GM21723 (cell line): ENCODE measurements around the gene RNF10.
"Not testable (repeated sequence)": the region's sequence is repeated elsewhere in the genome, so short reads cannot be mapped to it uniquely, and the experiment has no call there.

ENCODE experiments used
- ATAC-seq: cut with Tn5 transposase; IDR thresholded peaks from one replicate; pipeline ENCODE4 v1.9.1; 2021; ENCODE audit warnings: mild to moderate bottlenecking, moderate library complexity; ENCODE audit not compliant: unreplicated experiment

Gene RNF10

DNA sequence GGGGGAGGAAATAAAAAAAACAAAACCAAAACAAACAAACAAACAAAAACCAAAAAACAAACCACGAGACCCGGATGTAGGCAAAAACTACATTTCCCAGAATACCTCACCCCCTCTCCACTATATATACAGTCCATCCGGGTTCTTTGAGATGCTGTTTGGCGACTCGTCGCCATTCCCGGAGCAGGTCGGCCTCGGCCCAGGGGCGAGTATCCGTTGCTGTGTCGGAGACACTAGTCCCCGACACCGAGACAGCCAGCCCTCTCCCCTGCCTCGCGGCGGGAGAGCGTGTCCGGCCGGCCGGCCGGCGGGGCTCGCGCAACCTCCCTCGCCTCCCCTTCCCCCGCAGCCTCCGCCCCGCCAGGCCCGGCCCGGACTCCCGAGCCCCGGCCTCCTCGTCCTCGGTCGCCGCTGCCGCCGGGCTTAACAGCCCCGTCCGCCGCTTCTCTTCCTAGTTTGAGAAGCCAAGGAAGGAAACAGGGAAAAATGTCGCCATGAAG, at the start of gene RNF10:
RNF10 (plus strand) TSS at position 154 of the 500 bp plus-strand sequence. CDS start 456 bp downstream, outside the sequence.
- ATAC-seq, result peak; percentile 61

DNA sequence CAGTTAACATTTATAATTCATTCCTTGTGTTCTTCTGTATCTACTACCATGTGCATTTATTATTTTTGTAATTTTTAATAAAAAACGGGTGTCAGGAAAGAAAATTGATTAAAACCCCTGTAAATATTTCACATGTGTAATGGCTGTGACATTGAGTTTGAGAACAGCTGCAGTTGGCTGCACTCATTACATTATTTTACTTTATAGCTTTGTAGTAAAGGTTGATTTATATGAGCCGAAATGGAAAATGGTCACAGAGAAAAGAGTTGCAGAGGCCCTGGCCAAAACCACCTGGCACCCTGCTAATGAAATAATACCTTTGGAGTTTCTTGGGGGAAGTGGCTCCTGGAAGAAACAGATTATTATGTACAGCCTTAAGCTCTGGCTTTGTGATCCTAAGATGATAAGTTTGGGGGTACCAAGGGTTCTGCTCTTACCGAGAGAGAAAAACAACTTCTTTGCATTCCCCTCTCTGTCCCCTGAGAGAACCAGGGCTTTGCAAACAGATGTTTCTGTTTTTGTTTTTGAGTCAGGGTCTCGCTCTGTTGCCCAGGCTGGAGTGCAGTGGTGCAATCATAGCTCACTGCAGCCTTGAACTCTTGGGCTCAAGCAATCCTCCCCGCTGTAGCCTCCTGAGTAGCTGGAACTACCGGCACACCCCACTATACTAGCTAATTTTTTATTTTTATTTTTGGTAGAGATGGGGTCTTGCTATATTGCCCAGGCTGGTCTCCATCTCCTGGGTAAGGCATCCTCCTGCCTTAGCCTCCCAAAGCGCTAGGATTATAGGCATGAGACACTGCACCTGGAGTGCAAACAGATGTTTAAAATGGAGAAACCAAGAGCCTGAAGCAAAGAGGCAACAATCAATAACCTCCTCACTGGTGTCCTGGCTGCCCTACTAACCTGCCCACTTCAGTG, 47.9 kb upstream of the RNF10 start:
- ATAC-seq, result no peak

- ATAC-seq, result not testable (repeated sequence)
Measured at GRCh38 chr12:120487552-120487951, 46.6 kb upstream of the RNF10 start.

- no peak for ATAC-seq
Measured at GRCh38 chr12:120488057-120488640, 46.0 kb upstream of the RNF10 start.

- no peak for ATAC-seq
Measured at GRCh38 chr12:120489018-120489417, 45.1 kb upstream of the RNF10 start.

GRCh38 chr12:120490325-120490724, 43.8 kb upstream of the RNF10 start:
- ATAC-seq, result no peak

DNA sequence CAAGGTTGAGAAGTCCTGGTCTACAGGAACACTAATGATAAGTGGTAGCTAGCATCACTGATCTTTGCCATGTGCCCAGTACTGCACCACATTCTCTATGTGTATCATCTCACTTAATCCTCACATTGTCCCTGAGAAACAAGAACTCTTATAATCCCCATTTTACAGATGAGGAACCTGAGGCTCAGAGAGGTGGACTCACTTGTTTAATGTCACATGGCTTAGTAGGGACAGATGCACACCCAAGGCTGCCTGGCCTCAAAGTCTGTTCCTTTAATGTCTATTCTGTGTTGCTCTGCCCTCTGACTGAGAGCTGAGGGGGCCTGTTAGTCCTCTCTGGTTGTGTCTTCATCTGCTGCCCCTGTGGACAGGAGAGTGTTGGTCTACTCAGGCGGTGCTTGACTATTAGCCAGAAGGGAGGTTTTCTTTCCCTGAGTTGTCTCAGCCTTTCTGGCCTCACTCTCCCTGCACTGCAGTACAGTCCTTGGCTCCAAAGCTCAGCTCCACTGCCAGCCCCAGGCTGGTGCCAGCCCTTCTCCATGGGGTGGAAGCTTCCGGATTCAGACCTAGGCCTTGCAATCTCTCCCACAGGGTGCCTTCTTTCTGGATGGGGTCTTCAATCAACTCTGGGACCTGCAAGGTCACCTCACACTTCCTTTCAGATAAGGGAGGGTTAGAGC, 43.2 kb upstream of the RNF10 start:
- ATAC-seq, result no peak

GRCh38 chr12:120495186-120495730, 38.9 kb upstream of the RNF10 start:
- ATAC-seq, result peak; percentile 8

- ATAC-seq, result peak; percentile 93
Measured at GRCh38 chr12:120495731-120496412, 38.3 kb upstream of the RNF10 start, which contains the start of gene DYNLL1. Gene DYNLL1, plus strand, starts transcription at chr12:120496113. Its CDS starts 309 bp downstream, at chr12:120496422.

GRCh38 chr12:120496413-120497340, 37.5 kb upstream of the RNF10 start:
- peak; percentile 27 for ATAC-seq

- ATAC-seq, result no peak
Measured at GRCh38 chr12:120497524-120498150, 36.5 kb upstream of the RNF10 start.

DNA sequence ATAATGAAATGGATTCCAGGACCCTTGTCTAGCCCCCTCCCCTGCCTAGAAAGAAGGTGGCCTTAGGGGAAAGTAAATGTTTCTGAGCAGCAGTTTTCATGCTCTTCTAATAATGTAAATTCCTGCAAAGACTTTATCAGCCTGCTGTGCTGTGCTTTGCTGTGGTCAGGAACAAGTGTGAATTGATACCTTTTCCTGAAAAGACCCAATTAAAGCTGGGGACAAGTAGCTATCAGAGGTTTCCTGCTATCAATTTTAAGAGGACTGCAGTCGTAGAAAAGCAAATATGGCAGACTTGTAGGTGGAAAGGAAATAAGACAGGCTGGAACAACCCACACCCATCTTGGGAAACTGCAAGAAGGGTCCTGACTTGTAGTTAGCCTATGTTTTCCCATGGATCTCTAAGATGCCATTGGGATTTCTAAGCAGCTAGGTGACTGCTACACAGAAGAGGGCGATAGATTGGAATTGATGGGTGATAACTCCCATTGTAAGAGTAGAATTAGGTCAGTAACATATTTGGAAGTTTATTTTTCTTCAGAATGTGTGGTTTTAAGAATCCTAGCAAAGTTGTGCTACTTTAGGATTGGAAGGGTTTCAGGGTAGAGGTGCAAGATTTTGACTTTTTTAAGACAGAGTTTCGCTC, 35.2 kb upstream of the RNF10 start:
- no peak for ATAC-seq

DNA sequence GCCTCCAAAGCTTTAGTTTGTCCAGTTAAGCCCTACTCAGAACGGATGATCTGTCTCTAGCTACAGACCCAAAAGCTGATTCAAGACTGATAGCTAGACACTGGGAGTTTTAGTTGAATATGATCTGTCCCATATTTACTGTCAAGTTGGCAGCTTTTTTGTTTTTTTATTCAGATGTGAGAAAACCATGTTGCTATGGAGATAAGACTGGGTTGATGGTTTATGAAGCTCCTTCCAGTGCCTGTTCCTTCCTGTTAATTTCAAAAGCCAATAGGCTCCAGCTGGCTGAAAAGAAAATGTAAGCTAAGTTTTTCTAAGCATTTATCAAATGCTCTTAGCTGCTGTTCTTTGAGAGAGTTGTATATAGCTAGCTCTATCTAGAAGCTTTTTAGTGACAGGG, 33.6 kb upstream of the RNF10 start:
- ATAC-seq, result no peak

DNA sequence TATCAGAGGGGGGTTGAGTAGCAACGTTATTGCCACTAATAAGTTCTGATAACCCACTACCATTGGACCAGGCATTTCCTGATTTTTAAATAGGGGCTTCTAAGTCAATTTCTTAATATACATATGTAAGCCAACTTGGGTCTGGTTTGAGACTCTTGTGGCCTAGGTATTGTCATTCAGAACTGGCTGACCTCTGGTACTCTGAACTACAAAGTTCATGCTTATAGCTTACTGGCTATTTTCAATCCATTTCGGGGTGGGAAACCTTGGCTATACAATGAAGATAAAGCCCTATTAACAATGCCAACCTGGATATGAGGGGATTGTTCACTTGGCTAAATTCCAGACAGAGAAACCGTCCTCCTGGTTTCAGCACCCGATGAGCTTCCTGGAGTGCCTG, 29.6 kb upstream of the RNF10 start:
- no peak for ATAC-seq

DNA sequence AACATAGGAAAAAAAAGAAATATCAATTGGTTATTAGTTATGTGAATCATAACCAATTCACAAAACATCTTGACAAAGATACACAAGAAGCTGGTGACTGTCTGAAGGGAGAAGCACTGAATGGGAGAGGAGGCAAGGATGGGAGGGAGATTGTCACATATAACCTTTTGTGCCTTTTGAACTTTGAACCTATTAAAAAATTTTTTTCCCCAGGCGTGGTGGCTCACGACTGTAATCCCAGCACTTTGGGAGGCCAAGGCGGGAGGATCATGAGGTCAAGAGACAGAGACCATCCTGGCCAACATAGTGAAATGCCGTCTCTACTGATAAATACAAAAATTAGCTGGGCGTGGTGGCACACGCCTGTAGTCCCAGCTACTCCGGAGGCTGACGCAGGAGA, 25.6 kb upstream of the RNF10 start:
- ATAC-seq, result no peak

DNA sequence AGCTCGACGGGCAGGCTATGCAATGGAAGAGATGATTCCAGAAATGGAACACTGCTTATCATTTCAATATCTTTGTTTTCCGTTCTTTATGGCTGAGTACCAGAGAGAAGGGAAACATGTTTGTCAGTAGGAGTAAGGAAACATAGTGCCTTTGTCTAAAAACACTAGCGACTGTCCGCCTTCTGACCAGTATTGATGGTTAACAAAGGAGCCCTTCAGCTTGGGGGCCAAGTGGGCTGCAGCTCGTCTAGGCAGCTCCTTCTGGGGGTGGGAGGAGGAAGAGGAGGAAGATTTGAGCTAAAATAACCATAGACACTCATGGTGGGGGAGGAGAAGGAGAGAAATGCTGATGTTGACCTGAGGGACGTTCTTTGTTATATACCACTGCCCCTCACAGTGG, 20.2 kb upstream of the RNF10 start:
- ATAC-seq, result no peak

DNA sequence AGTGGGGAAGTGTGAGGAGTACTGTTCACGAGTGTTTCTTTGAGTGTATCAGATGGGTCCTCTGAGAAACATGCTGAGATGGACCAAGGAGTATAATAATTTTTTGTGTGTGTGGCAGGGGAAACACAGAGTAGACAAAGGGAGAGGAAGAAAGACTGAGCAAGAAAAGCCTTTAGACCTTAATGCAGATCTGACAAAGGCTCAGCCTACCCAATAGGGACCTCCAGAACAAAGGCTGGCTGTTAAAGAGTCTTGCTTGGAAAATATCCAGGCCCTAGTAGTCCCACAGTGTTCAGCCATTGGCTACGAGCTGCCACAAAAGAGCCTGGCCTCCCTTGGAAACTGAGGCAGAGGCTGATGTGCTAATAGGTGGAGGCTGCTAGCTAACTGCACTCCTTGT, 18.7 kb upstream of the RNF10 start:
- ATAC-seq, result no peak

DNA sequence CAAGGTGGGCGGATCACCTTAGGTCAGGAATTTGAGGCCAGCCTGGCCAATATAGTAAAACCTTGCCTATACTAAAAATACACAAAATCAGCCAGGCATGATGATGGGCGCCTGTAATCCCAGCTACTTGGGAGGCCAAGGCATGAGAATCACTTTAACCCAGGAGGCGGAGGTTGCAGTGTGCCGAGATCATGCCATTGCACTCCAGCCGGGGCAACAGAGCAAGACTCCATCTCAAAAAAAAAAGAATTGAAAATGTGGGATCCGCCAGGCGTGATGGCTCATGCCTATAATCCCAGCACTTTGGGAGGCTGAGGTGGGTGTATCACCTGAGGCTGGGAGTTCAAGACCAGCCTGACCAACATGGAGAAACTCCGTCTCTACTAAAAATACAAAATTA, 14.8 kb upstream of the RNF10 start:
- not testable (repeated sequence) for ATAC-seq
